HTR-8/SVneo (cell line): Measurements from ENCODE around the gene MAST2.
A peak's percentile ranks its signal among the peaks of the same experiment; 100 is the strongest.

Source experiments
- DNase-seq: peaks from one replicate; pipeline ENCODE4 v3.0.0; 2011; ENCODE audit warnings: low spot score, mixed read lengths; ENCODE audit not compliant: insufficient read length
- FAIRE-seq: peaks from 2 replicates; lab custom pipeline; 2011; peaks lifted over from hg19 to GRCh38; lab: Jason Lieb, UNC

The MAST2 gene

GRCh38 chr1:46008585-46008984 is 205.2 kb downstream of the MAST2 start:
- FAIRE-seq, result no peak
- DNase-seq, result no peak

GRCh38 chr1:46010611-46011010 is 207.2 kb downstream of the MAST2 start:
- DNase-seq (no peak), FAIRE-seq (no peak)

DNA sequence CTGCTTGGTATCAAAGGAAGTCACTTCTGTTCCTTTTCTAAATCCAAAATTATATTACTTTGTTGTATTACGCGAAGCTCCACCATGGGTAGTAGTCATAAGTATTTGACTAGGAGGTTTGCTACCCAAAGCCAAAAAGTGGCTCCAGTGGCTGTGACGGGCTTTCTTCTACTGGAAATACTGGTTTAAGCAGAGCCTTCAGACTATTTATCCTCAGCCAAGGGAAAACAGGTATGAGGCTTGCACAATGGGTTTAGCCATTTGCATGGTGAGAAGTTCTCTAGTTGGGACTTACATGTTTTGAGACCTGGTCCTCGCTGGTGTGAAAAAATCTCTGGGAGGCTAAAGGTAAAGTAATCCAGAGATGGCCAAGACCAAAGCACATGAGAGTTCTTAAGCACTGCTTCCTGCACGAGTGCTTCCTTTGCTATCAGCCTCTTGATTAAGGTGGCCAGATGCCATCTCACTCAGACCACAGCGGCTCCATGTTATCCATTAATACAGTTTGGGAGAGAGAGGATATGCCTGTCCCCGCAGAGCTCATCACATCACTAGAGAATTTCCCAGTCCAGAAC is 207.8 kb downstream of the MAST2 start:
- DNase-seq (no peak), FAIRE-seq (no peak)

- DNase-seq (no peak), FAIRE-seq (no peak)
Observed at GRCh38 chr1:46012236-46012635, 208.8 kb downstream of the MAST2 start.

DNA sequence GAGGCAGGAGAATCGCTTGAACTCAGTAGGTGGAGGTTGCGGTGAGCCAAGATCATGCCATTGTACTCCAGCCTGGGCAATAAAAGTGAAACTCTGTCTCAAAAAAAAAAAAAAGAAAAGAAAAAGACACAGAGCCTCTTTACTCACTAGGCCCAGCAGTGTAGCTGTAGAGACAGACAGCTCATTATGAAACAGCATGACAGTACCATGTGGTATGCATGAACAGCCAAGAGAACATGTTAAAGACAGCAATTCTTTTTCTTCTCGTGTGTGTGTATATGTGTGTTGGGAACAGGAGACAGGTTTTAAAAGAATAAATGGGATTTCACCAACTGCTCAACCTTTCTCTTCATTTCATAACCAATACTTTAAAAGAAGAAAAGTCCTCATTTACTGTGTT is 210.2 kb downstream of the MAST2 start:
- no peak for DNase-seq
- no peak for FAIRE-seq

DNA sequence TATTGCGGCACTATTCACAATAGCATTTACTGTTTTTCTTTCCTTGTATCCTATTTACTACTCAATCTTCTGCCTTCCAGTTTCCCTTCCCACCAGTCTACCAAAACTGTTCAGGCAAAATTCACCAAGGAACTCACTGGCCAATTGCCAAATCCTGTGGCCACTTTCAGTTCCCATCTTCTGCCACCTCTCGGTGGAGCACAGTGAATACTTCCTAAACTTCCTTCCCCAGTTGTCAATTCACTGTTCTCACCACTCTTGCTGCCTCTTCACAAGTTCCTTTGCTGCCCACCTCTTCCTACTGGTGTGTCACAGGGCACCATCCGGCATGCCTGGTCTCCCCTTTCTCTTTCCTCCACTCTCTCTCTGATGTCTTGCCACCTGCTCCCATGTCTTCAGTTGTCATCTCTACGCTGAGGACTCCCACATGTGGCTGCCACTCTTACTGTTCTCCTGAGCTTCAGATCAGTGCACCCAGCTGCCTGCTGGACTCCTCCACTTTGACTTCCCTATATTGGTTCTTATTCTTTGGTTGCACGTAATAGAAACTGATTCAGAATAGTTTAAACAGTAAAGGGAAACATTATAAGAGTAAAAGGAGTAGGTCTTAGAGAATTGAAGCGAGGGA is 214.6 kb downstream of the MAST2 start:
- DNase-seq (no peak), FAIRE-seq (no peak)

DNA sequence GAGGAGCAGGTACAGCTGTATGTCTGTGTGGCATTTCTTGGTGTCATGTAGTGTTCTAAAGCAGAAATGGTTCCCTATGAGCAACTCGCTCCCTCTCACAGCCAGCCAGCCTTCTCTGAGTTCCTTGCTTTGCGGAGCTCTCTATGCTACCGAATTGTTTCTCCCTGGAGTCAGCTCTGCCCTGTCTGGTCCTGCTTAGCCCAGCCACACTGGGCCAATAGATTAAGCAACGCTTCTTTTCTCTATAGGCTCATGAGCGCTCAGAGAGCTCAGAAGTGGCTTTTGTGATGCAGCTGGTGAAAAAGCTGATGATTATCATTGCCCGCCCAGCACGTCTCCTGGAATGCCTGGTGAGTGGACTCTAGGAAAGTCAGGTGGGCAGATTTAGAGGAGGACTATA is 215.9 kb downstream of the MAST2 start:
- FAIRE-seq, result no peak
- DNase-seq, result no peak

DNA sequence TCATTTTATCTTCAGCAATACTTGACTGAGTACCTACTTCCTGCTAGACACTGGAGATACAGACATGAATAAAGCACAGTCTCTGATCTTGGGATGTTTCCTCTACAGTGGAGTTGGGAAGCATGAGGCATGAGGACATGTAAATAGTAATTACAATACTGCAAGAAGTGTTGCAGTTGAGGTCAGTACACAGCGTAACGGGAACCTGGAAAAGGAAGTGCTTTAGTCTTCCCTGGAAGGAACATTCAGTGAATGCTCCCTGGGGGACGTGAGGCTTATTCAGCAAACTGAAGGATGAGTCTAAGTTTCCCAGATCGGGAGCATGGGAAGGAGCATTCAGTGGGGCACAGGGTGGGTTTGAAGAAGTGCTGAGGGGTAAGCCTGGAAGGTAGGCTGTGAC is 216.6 kb downstream of the MAST2 start:
- DNase-seq (no peak), FAIRE-seq (no peak)

DNA sequence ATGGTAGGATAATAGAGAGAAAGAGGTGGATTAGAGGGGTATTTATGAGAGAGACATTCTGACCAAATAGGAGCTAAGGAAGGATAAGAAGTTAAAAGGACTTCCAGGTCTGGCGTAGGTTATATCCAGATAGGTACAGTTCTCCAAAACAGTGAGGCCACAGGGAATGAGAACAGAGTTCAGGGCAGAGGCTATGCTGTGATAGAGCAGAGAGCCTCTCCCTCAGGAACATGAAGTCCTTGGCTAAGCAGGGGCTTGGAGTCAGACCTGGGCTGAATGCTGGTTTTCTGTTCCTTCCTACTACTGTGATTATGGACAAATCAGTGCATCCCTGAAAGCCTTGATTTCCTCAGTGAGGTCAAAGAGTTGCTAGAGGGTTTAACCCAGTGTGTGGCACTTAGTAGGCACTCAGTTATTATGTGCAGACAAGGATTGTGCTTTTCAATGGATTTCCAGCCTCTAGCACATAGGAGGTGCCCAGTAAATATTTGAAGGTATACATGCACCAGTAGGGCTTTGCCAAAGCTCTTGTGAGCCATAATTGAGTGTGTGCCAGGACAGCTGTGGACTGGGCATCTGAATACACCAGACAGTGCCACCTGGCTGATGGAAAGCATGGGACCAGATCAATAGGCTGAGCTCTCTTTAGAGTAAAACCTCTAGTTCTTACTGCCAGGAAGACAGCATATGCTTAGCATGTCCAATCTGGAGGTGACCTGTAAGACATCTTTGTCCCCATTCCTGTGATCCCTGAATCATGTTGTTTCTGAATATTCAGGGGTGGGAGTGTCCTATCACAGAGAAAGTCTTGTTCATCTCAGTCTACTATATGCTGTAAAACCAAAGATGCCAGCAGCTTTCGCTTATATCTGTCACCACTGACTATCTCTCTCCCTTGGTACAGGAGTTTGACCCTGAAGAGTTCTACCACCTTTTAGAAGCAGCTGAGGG is 217.9 kb downstream of the MAST2 start:
- DNase-seq (no peak), FAIRE-seq (no peak)

DNA sequence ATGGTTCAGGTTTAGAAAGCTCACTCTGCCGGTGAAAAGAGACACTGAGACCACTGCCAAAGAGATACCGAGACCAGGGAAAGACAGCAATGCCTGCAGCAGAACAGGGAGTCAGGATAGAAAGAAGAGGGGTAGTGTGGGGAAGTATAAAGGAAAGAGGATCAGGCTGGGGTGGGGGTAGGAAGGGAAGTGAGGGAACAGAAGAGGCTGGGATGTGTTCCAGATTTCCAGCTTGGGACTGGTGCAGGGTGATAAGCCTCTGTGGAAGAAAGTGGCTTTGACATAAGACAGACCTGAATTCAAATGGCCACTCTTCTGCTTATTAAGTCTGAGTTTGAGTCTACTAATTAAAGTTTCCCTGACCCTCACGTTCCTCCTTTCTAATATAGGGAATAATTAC is 223.1 kb downstream of the MAST2 start:
- DNase-seq (no peak), FAIRE-seq (no peak)

GRCh38 chr1:46027788-46028573 is 224.6 kb downstream of the MAST2 start:
- DNase-seq (no peak), FAIRE-seq (no peak)

DNA sequence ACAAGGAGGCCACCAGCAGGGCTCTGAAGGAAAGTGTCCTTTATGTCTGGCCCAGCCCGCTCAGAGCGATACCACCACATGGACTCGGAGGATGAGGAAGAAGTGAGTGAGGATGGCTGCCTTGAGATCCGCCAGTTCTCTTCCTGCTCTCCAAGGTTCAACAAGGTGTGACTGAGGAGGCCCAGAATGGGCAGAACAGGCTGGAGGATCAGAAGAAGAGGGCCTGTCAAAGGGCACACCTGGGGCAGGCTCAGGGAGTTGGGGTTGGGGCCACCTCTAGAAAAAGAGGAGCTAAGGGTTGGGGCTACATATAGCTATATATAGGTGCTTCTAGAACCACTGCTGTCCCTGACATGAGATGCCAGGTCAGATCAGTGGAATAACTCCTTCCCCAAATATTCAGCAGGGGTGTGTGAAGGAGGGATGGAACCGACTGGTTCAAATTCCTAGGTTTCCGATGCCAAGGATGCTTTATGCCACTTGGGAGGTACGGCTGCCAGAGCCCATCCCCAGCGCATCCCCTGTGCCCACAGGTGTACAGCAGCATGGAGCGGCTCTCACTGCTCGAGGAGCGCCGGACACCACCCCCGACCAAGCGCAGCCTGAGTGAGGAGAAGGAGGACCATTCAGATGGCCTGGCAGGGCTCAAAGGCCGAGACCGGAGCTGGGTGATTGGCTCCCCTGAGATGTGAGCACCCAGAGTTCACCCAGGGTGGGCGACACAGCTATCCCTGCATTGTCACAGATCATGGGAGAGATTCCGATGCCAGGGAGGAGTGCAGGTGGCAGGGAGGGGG is 226.9 kb downstream of the MAST2 start:
- FAIRE-seq, result no peak
- no peak for DNase-seq

- no peak for DNase-seq
- FAIRE-seq, result no peak
Observed at GRCh38 chr1:46030876-46031660, 227.7 kb downstream of the MAST2 start.

DNA sequence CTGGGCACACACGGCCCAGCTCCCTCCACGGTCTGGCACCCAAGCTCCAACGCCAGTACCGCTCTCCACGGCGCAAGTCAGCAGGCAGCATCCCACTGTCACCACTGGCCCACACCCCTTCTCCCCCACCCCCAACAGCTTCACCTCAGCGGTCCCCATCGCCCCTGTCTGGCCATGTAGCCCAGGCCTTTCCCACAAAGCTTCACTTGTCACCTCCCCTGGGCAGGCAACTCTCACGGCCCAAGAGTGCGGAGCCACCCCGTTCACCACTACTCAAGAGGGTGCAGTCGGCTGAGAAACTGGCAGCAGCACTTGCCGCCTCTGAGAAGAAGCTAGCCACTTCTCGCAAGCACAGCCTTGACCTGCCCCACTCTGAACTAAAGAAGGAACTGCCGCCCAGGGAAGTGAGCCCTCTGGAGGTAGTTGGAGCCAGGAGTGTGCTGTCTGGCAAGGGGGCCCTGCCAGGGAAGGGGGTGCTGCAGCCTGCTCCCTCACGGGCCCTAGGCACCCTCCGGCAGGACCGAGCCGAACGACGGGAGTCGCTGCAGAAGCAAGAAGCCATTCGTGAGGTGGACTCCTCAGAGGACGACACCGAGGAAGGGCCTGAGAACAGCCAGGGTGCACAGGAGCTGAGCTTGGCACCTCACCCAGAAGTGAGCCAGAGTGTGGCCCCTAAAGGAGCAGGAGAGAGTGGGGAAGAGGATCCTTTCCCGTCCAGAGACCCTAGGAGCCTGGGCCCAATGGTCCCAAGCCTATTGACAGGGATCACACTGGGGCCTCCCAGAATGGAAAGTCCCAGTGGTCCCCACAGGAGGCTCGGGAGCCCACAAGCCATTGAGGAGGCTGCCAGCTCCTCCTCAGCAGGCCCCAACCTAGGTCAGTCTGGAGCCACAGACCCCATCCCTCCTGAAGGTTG is 231.4 kb downstream of the MAST2 start:
- DNase-seq, result no peak

DNA sequence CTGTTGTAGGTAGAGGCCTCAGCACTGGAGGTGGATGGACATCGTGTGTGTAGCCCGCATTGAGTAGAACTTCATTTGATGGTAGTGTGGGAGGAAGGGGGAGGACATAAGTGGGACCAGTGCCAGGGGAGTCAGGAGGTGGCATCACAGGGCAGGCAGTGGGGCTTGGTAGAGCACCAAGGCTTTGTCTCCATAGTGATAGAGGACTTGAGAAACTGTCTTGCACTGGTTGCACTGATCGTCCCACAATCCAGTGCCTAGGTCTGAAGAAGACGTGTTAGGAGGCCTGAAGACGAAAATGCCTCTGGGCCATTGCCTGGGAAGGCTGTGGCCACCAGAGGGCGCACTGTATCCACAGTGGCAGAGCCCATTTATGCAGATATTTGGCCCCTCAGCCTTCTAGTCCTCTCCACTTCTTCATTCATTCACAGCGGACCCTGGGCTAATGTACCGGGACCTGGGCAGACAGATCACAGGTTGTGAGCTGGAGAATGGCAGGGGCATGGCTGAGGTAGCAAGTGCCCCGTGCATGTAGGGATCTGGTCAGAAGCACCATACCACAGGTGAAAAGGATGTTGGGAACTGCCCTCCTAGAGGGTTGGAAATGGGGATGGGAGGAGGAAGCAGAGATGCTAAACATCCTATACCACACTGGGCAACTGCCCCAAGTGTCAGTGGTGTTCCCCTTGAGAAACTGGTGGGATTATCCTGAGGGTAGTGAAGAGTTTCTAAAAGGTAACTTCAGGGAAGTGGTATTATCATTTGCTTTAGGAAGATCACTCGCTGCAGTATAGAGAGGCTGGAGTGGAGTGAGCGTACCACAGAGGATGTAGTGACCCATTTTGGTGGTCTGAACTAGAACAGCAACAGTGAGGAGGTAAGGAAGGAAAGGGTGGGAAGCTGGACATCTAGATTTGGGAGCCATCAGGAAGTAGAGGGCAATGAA is 233.8 kb downstream of the MAST2 start:
- FAIRE-seq (no peak), DNase-seq (peak; percentile 74)

More for the DNA sequence above, 231.4 kb downstream of the MAST2 start:
- FAIRE-seq, result no peak

DNA sequence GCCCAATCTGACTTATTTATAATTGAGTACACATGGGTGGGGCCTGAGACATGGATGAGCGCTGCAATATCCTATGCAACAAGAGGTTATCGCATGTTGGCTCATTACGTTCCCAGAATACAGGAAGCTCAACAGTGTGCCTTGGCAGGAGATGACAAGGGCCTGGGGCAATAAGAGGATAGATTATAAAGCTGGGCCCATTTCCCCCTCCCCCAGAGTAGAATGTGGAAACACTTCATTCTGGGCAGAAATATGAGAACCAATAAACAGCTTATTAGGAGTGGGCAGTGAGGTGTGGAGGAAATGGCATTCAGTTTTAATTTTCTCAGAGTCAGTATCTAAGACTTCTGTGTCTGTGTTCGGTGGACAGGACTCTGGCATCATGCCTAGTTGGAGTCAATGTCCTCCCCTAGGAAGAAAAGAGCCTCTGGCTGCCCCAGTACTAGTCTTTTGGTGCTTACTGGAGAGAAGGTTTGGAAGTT is 236.2 kb downstream of the MAST2 start:
- DNase-seq (peak; percentile 32), FAIRE-seq (no peak)

DNA sequence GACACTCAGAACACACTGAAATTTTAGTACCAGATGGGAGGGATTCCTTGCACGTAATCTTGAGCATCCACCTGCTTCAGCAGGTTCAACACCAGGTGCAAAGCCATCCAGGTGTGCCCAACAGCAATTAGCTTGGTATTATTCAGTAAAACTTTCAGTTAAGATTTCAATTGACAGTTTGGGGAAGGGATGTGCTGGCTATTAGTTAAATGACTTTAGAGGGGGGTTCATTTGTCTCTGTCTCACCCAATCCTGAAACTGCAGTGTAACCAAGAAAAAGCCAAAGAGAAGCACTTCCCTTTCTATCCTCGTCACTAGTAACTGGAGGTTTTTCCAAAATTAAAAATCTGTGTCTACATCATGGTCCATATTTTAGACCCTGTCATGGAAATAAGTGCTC is 238.1 kb downstream of the MAST2 start:
- DNase-seq, result no peak
- FAIRE-seq, result no peak
